DND-41 (cell line): ENCODE measurements around the gene BCAS3.

ENCODE experiments used
- EZH2 ChIP-seq: IDR thresholded peaks from 3 replicates; pipeline ENCODE4 v1.6.1; 2012; ENCODE audit warnings: borderline replicate concordance, low read depth, mild to moderate bottlenecking, moderate library complexity, low read length, inconsistent platforms; ENCODE audit not compliant: severe bottlenecking
- TF ChIP-seq, protein P1 (sequence below): IDR thresholded peaks from 2 replicates; pipeline ENCODE4 v1.5.1; 2012; ENCODE audit warnings: borderline replicate concordance, low read length, moderate library complexity, mild to moderate bottlenecking; ENCODE audit not compliant: poor library complexity, severe bottlenecking; ENCODE audit errors: extremely low read depth

GRCh38 chr17:61323003-61323908 lies 645.6 kb downstream of the BCAS3 start:
- TF ChIP-seq, protein P1, sequence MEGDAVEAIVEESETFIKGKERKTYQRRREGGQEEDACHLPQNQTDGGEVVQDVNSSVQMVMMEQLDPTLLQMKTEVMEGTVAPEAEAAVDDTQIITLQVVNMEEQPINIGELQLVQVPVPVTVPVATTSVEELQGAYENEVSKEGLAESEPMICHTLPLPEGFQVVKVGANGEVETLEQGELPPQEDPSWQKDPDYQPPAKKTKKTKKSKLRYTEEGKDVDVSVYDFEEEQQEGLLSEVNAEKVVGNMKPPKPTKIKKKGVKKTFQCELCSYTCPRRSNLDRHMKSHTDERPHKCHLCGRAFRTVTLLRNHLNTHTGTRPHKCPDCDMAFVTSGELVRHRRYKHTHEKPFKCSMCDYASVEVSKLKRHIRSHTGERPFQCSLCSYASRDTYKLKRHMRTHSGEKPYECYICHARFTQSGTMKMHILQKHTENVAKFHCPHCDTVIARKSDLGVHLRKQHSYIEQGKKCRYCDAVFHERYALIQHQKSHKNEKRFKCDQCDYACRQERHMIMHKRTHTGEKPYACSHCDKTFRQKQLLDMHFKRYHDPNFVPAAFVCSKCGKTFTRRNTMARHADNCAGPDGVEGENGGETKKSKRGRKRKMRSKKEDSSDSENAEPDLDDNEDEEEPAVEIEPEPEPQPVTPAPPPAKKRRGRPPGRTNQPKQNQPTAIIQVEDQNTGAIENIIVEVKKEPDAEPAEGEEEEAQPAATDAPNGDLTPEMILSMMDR: no peak
- TF ChIP-seq EZH2: no peak
